Testis (tissue), 2 donors: Measurements from ENCODE around the gene PLEK2.

Experiments
- POLR2A ChIP-seq: fragments of 450-650 bp; IDR thresholded peaks from one replicate; pipeline ENCODE4 v1.6.1; 2017; ENCODE audit warnings: antibody characterized with exemption, mild to moderate bottlenecking, moderate library complexity
- TF ChIP-seq, protein P1 (sequence below), 3 experiments: fragments of 450-650 bp in 2 of 3; fragments of 200-600 bp in 1 of 3; sonication (generic) in 1 of 3; IDR thresholded peaks; one replicate each; pipeline ENCODE4 v1.5.1; 2016 to 2019; ENCODE audit warnings: antibody characterized with exemption in 3 of 3, mild to moderate bottlenecking in 2 of 3, moderate library complexity in 1 of 3

DNA sequence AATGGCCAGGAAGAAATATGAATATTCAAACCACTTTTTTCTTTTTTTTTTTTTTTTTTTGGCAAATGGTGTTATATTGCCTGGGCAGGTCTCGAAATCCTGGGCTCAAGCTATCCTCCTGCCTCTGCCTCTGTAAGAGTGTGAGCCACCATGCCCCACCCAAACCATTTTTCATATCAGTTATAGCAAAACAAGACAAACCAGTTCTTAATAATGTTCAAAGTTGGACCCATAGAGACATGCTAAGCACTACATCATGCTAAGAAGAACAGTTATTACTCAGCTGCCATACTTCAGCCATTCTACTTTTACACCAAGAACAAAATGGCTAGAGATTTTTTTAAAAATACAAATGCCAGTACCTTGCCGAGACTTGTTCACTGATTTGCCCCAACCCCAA, 26.3 kb downstream of the PLEK2 start:
- TF ChIP-seq, protein P1, sequence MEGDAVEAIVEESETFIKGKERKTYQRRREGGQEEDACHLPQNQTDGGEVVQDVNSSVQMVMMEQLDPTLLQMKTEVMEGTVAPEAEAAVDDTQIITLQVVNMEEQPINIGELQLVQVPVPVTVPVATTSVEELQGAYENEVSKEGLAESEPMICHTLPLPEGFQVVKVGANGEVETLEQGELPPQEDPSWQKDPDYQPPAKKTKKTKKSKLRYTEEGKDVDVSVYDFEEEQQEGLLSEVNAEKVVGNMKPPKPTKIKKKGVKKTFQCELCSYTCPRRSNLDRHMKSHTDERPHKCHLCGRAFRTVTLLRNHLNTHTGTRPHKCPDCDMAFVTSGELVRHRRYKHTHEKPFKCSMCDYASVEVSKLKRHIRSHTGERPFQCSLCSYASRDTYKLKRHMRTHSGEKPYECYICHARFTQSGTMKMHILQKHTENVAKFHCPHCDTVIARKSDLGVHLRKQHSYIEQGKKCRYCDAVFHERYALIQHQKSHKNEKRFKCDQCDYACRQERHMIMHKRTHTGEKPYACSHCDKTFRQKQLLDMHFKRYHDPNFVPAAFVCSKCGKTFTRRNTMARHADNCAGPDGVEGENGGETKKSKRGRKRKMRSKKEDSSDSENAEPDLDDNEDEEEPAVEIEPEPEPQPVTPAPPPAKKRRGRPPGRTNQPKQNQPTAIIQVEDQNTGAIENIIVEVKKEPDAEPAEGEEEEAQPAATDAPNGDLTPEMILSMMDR (IDR thresholded peaks at IDR 0.05) = no peak
- no peak for TF ChIP-seq POLR2A
